H1 (cell line): ENCODE data around the gene RCC2. TPM values are rescaled to one million over a fixed set of nuclear protein-coding genes. Genes with fewer than 3 reads are reported as not detected.
A peak's percentile ranks its signal among the peaks of the same experiment; 100 is the strongest.

Experiments
- CTCF ChIA-PET: fragments of 300-600 bp; sonication (Branson Sonifier 250); formaldehyde crosslinking; loops from one replicate; lab custom pipeline; 2021; ENCODE audit not compliant: partially characterized antibody; lab: Charles Lee
- POLR2A ChIA-PET: fragments of 300-600 bp; sonication (Branson Sonifier 250); formaldehyde crosslinking; loops from one replicate; lab custom pipeline; 2021; ENCODE audit warnings: inconsistent platforms; ENCODE audit not compliant: partially characterized antibody; lab: Charles Lee
- DNase-seq, 2 experiments: peaks; one replicate each; pipeline versions ENCODE4 v3.0.0 to v3.0.0-alpha.2; 2010 to 2022; ENCODE audit warnings: low spot score in 2 of 2, low read depth in 1 of 2, mixed read lengths in 1 of 2
- FAIRE-seq: peaks from 2 replicates; lab custom pipeline; 2011; peaks lifted over from hg19 to GRCh38; lab: Jason Lieb, UNC
- H2AFZ ChIP-seq: 2 replicates; pipeline ENCODE4 v1.8.1; 2012; ENCODE audit warnings: low read length, inconsistent platforms
- H2AK5ac ChIP-seq: 2 replicates; pipeline ENCODE4 v1.6.1; 2013; ENCODE audit warnings: low read depth, low read length
- H2BK120ac ChIP-seq: replicated peaks from 2 replicates; pipeline ENCODE3; 2013; ENCODE audit warnings: low read depth, low read length, inconsistent platforms
- H2BK12ac ChIP-seq: 2 replicates; pipeline ENCODE4 v1.6.1; 2013; ENCODE audit warnings: low read depth, low read length
- H2BK15ac ChIP-seq: 2 replicates; pipeline ENCODE4 v1.6.1; 2013; ENCODE audit warnings: low read length
- H2BK20ac ChIP-seq: 2 replicates; pipeline ENCODE4 v1.6.1; 2013; ENCODE audit warnings: low read length
- H2BK5ac ChIP-seq: 2 replicates; pipeline ENCODE4 v1.6.1; 2013; ENCODE audit warnings: low read depth, low read length
- H3K14ac ChIP-seq: 2 replicates; pipeline ENCODE4 v1.6.1; 2013; ENCODE audit warnings: inconsistent platforms; ENCODE audit not compliant: insufficient read length
- H3K18ac ChIP-seq: 2 replicates; pipeline ENCODE4 v1.6.1; 2013; ENCODE audit warnings: low read length; ENCODE audit errors: extremely low read depth
- H3K23ac ChIP-seq: 2 replicates; pipeline ENCODE4 v1.6.1; 2013; ENCODE audit warnings: inconsistent platforms; ENCODE audit not compliant: insufficient read length
- H3K23me2 ChIP-seq: 2 replicates; pipeline ENCODE4 v1.6.1; 2013; ENCODE audit warnings: low read depth, low read length
- H3K27ac ChIP-seq: 2 replicates; pipeline ENCODE4 v1.6.1; 2011; ENCODE audit warnings: low read depth, low read length, inconsistent platforms
- H3K27me3 ChIP-seq, 4 experiments: replicated peaks in 1 of 4; 1 replicate in 1 of 4; 2 replicates in 3 of 4; pipeline versions ENCODE4 v1.6.1 to v1.8.1; 2011 to 2013; ENCODE audit warnings: low read length in 3 of 4, mild to moderate bottlenecking in 3 of 4, inconsistent platforms in 2 of 4, mixed read lengths in 2 of 4, moderate library complexity in 1 of 4; ENCODE audit not compliant: control insufficient read depth in 3 of 4, insufficient read depth in 3 of 4; ENCODE audit errors: extremely low read depth in 1 of 4
- H3K36me3 ChIP-seq, 4 experiments: 2 replicates each; pipeline versions ENCODE4 v1.6.1 to v1.8.1; 2011 to 2013; ENCODE audit warnings: mild to moderate bottlenecking in 4 of 4, low read length in 3 of 4, moderate library complexity in 2 of 4, control low read depth in 1 of 4, inconsistent platforms in 1 of 4; ENCODE audit not compliant: insufficient read depth in 4 of 4, control insufficient read depth in 2 of 4
- H3K4ac ChIP-seq: replicated peaks from 2 replicates; pipeline ENCODE3; 2013; ENCODE audit warnings: low read length, low read depth, mixed read lengths, inconsistent platforms; ENCODE audit not compliant: insufficient read length
- H3K4me1 ChIP-seq, 4 experiments: replicated peaks in 1 of 4; 1 replicate in 1 of 4; 2 replicates in 3 of 4; pipeline versions ENCODE4 v1.6.1 to v1.8.1; 2011 to 2013; ENCODE audit warnings: low read length in 3 of 4, inconsistent platforms in 2 of 4, mixed read lengths in 1 of 4; ENCODE audit not compliant: insufficient read depth in 4 of 4, control insufficient read depth in 3 of 4
- H3K4me2 ChIP-seq, 2 experiments: 2 replicates each; pipeline versions ENCODE4 v1.6.1 to v1.8.1; 2011 to 2013; ENCODE audit warnings: low read depth in 2 of 2, low read length in 2 of 2, control low read depth in 1 of 2, inconsistent platforms in 1 of 2, mild to moderate bottlenecking in 1 of 2; ENCODE audit not compliant: insufficient read depth in 1 of 2
- H3K4me3 ChIP-seq, 4 experiments: fragments of 200-600, 300-600 bp in 1 of 4; sonication (generic), shearing (Covaris generic), sonication (Bioruptor Twin) in 1 of 4; 2 replicates each; pipeline versions ENCODE4 v1.5.1 to v1.8.1; 2011 to 2016; ENCODE audit warnings: low read length in 4 of 4, low read depth in 3 of 4, control low read depth in 2 of 4, inconsistent platforms in 2 of 4, mild to moderate bottlenecking in 2 of 4, mixed read lengths in 1 of 4, moderate library complexity in 1 of 4; ENCODE audit not compliant: insufficient read depth in 2 of 4; ENCODE audit errors: extremely low read depth in 1 of 4
- H3K56ac ChIP-seq: replicated peaks from 2 replicates; pipeline ENCODE3; 2013; ENCODE audit warnings: low read depth, mild to moderate bottlenecking, mixed read lengths, low read length, inconsistent platforms; ENCODE audit not compliant: insufficient read length
- H3K79me1 ChIP-seq: 2 replicates; pipeline ENCODE4 v1.6.1; 2013; ENCODE audit warnings: low read depth, low read length, control low read depth
- H3K79me2 ChIP-seq, 2 experiments: 2 replicates each; pipeline versions ENCODE4 v1.6.1 to v1.8.1; 2012 to 2013; ENCODE audit warnings: low read length in 2 of 2, mild to moderate bottlenecking in 2 of 2, inconsistent platforms in 1 of 2; ENCODE audit not compliant: insufficient read depth in 2 of 2, control insufficient read depth in 1 of 2
- H3K9ac ChIP-seq, 4 experiments: replicated peaks in 1 of 4; 1 replicate in 1 of 4; 2 replicates in 3 of 4; pipeline versions ENCODE4 v1.6.1 to v1.8.1; 2011 to 2013; ENCODE audit warnings: low read depth in 3 of 4, low read length in 3 of 4, control low read depth in 2 of 4, mild to moderate bottlenecking in 2 of 4, moderate library complexity in 2 of 4, inconsistent platforms in 1 of 4; ENCODE audit errors: extremely low read depth in 1 of 4
- H3K9me3 ChIP-seq, 2 experiments: 2 replicates each; pipeline versions ENCODE4 v1.6.1 to v1.8.1; 2012 to 2013; ENCODE audit warnings: mild to moderate bottlenecking in 2 of 2, moderate library complexity in 2 of 2, control low read depth in 1 of 2, inconsistent platforms in 1 of 2, low read depth in 1 of 2, low read length in 1 of 2, mixed read lengths in 1 of 2; ENCODE audit not compliant: insufficient read depth in 2 of 2
- H4K20me1 ChIP-seq, 2 experiments: replicated peaks in 1 of 2; 2 replicates each; pipeline versions ENCODE3 to v1.8.1; 2011 to 2013; ENCODE audit warnings: inconsistent platforms in 2 of 2, low read length in 2 of 2, mild to moderate bottlenecking in 1 of 2; ENCODE audit not compliant: insufficient read depth in 2 of 2, control insufficient read depth in 1 of 2
- H4K5ac ChIP-seq: 2 replicates; pipeline ENCODE4 v1.6.1; 2013; ENCODE audit warnings: low read length, low read depth, mixed read lengths, inconsistent platforms; ENCODE audit not compliant: insufficient read length
- H4K8ac ChIP-seq: 2 replicates; pipeline ENCODE4 v1.8.0; 2013; ENCODE audit warnings: mild to moderate bottlenecking, moderate library complexity, low read length, inconsistent platforms; ENCODE audit not compliant: insufficient read depth; ENCODE audit errors: extremely low read depth
- H4K91ac ChIP-seq: replicated peaks from 2 replicates; pipeline ENCODE3; 2013; ENCODE audit warnings: low read length, mixed read lengths, inconsistent platforms; ENCODE audit not compliant: insufficient read length
- HDAC2 ChIP-seq, 2 experiments: fragments of 300-600 bp in 1 of 2; sonication (generic) in 1 of 2; IDR thresholded peaks; 2 replicates each; pipeline ENCODE4 v1.6.1; 2011 to 2012; ENCODE audit warnings: low read depth in 2 of 2, low read length in 2 of 2, mild to moderate bottlenecking in 2 of 2, moderate library complexity in 2 of 2, borderline replicate concordance in 1 of 2, inconsistent platforms in 1 of 2
- KDM5A ChIP-seq: fragments of 200-600 bp; IDR thresholded peaks from 2 replicates; pipeline ENCODE4 v1.7.1; 2012; ENCODE audit warnings: mild to moderate bottlenecking, low read length, inconsistent platforms, mixed read lengths
- MAX ChIP-seq: IDR thresholded peaks from 2 replicates; pipeline ENCODE4 v1.6.1; 2012; ENCODE audit warnings: inconsistent platforms
- POLR2A ChIP-seq, 2 experiments: IDR thresholded peaks; 1 replicate in 1 of 2; 2 replicates in 1 of 2; pipeline ENCODE4 v1.6.1; 2011; ENCODE audit warnings: low read depth in 2 of 2, low read length in 2 of 2, mild to moderate bottlenecking in 2 of 2; ENCODE audit errors: control extremely low read depth in 1 of 2
- SUZ12 ChIP-seq: fragments of 200-600 bp; sonication (generic); IDR thresholded peaks from 2 replicates; pipeline ENCODE4 v1.6.1; 2012; ENCODE audit warnings: mild to moderate bottlenecking, inconsistent platforms, low read length, moderate library complexity, mixed read lengths
- ZNF274 ChIP-seq: IDR thresholded peaks from 2 replicates; pipeline ENCODE4 v1.7.0; 2012; ENCODE audit warnings: low read length, borderline replicate concordance; ENCODE audit errors: extremely low read depth
- WGBS, 2 experiments: shearing (Covaris generic) in 1 of 2; methylation state at CpG; one replicate each; pipeline versions ENCODE4 v1.1.6 to v1.1.7; 2013 to 2015; ENCODE audit warnings: low lambda C conversion rate in 2 of 2, mixed read lengths in 2 of 2, inconsistent platforms in 1 of 2, low coverage in 1 of 2, missing lambda C conversion rate in 1 of 2; ENCODE audit not compliant: insufficient replicate concordance in 2 of 2, insufficient coverage in 1 of 2, insufficient read length in 1 of 2; ENCODE audit errors: extremely low coverage in 1 of 2, missing lambda C conversion rate in 1 of 2; 5-methylcytosine and 5-hydroxymethylcytosine counted together
- polyA plus RNA-seq, 7 experiments: library from polyadenylated mRNA; depleted of rRNA in 3 of 7; stranded (reverse) in 5 of 7; unstranded in 2 of 7; fragments of >200 nt in 5 of 7; fragments of 200-250 nt in 2 of 7; gene quantifications; 1 replicate in 5 of 7; 2 replicates in 1 of 7; 4 replicates in 1 of 7; pipeline versions ENCODE4 v1.2.1 to v1.2.3, GENCODE V29; 2011 to 2013; ENCODE audit warnings: missing spikeins in 2 of 7, mixed read lengths in 2 of 7
- total RNA-seq: library from RNA; stranded (reverse); fragmentation: NEBNext Ultra II Directional; extraction: Animal tissue kit (Norgen Biotek cat#: 25700); gene quantifications from 2 replicates; pipeline ENCODE4 v1.2.1, GENCODE V29; 2021
- TF ChIP-seq, protein P1 (sequence below): IDR thresholded peaks from 2 replicates; pipeline ENCODE4 v1.6.1; 2012; ENCODE audit warnings: inconsistent platforms

The RCC2 gene
- total and polyA plus RNA-seq, 2 of the 8 experiments (the other 6 are each of a cell fraction or from before 2014, with no cell fraction given) = 229 to 455 TPM

DNA sequence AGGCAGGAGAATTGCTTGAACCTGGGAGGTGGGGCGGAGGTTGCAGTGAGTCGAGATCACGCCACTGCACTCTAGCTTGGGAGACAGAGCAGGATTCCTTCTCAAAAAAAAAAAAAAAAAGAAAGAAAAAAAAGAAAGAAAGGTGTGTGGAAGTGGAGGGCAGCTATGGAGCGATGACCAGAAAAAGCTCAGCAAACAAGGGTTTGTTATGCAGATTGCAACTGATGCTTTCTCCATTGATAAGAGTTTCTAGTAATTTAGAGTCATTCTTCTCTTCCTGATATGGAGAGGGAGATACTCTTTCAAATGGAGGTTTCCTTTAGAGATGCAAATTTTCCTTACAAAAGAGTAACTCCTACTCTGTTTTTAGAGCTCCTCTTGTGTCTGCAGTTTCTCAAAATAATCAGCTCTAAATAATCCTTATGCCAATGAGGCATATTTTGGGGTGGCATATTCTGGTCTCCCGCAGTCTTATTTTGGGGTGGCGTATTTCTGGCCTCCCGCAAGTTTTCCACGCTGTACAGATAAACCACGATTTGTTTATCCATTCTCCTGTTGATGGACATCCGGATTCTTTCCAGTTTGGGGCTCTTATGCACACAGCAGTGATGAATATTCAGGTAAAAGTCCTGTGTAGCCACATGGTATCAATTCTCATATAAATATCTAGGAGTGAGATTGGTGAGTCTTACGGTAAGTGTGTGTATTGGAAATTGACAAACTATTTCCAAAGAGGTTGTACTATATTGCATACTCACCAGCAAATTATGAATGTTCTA is 30.7 kb upstream of the RCC2 start:
- Histone ChIP-seq H2AK5ac (peak overlapping the region; percentile 93; the same call in 1 of the 2 replicates), H3K79me1 (no peaks in the 10 kb centered on the region), H3K4me2 (peak overlapping the region; percentile 31 to 56), H3K23me2 (no peaks in the 10 kb centered on the region), H4K5ac (peak overlapping the region; percentile 80), H3K14ac (no peak overlapping the region), H3K27me3 (no peaks in the 10 kb centered on the region), H3K9ac (no peak overlapping the region; a peak in 2 of 7 replicates), H3K4me3 (peak overlapping the region in 3 of 4 experiments; percentile 15 to 41 (median 33); a peak in 5 of 8 replicates), H3K56ac (peak overlapping the region; percentile 84), H2BK5ac (peak overlapping the region; percentile 98), H4K91ac (peak overlapping the region; percentile 96), H2BK15ac (no peak overlapping the region), H2BK120ac (peak overlapping the region; percentile 99), H2BK12ac (peak overlapping the region; percentile 95; the same call in 1 of the 2 replicates), H3K23ac (no peak overlapping the region), H4K20me1 (no peaks in the 10 kb centered on the region), H4K8ac (peak overlapping the region; percentile 80; the same call in 1 of the 2 replicates), H3K18ac (peak overlapping the region; percentile 41), H3K4me1 (peaks cover 5 to 14% (median 6%) of the 10 kb centered on the region in 4 experiments), H3K9me3 (no peaks in the 10 kb centered on the region), H3K4ac (peak overlapping the region; percentile 93), H3K27ac (peak overlapping the region; percentile 78; the same call in 1 of the 2 replicates), H2BK20ac (peak overlapping the region; percentile 95), H2AFZ (no peak overlapping the region), H3K79me2 (no peaks in the 10 kb centered on the region), H3K36me3 (no peaks in the 10 kb centered on the region)
- ChIA-PET POLR2A (interaction anchor here (0.6 to 9.7 kb wide), 11 partner anchors 9 to 93 kb away, joined by 3 to 155 read pairs (median 3); partner anchors contain the start of gene RCC2), CTCF (interaction anchor here (0.5 to 3.4 kb wide), 8 partner anchors 11 to 163 kb away, joined by 3 to 16 read pairs (median 6); partner anchors contain the start of gene RCC2)
- peak; percentile 89 for FAIRE-seq
- WGBS, 2 experiments = 3% methylated on average over 11 of the region's 11 CpGs; no CpG with 5 or more reads in 1 of the 2 experiments
- DNase-seq = peak in 1 of 2 experiments; percentile 72
- TF ChIP-seq HDAC2 (IDR thresholded peaks at IDR 0.05; ENCODE audit: borderline replicate concordance in 1 of 2, low read depth in 2 of 2, low read length in 2 of 2) = peak in 1 of 2 experiments; percentile 53; a peak in 2 of 4 replicates
- TF ChIP-seq, protein P1, sequence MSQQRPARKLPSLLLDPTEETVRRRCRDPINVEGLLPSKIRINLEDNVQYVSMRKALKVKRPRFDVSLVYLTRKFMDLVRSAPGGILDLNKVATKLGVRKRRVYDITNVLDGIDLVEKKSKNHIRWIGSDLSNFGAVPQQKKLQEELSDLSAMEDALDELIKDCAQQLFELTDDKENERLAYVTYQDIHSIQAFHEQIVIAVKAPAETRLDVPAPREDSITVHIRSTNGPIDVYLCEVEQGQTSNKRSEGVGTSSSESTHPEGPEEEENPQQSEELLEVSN = no peak
- TF ChIP-seq POLR2A (IDR thresholded peaks at IDR 0.05; ENCODE audit: control extremely low read depth in 1 of 2, low read depth in 2 of 2, low read length in 2 of 2) = no peak
- TF ChIP-seq SUZ12 = no peak
- TF ChIP-seq MAX = no peak
- no peak for TF ChIP-seq ZNF274
- no peak for TF ChIP-seq KDM5A
